AG10803 (cell line): ENCODE results near the gene SPR.
A peak's percentile ranks its signal among the peaks of the same experiment; 100 is the strongest.

Experiments
- DNase-seq: peaks from one replicate; pipeline ENCODE4 v3.0.0; 2010; ENCODE audit warnings: low read depth
- H3K4me3 ChIP-seq: 2 replicates; pipeline ENCODE4 v1.5.1; 2011; ENCODE audit warnings: mild to moderate bottlenecking, low read length, control low read depth
- TF ChIP-seq, protein P1 (sequence below): conservative IDR thresholded peaks from 2 replicates; pipeline ENCODE4 v1.5.1; 2011; ENCODE audit warnings: mild to moderate bottlenecking, low read length, control low read depth, inconsistent platforms

SPR gene

GRCh38 chr2:72871060-72871459 is 16.1 kb upstream of the SPR start:
- no peak overlapping the region for H3K4me3 ChIP-seq
- no peak for DNase-seq
- TF ChIP-seq, protein P1, sequence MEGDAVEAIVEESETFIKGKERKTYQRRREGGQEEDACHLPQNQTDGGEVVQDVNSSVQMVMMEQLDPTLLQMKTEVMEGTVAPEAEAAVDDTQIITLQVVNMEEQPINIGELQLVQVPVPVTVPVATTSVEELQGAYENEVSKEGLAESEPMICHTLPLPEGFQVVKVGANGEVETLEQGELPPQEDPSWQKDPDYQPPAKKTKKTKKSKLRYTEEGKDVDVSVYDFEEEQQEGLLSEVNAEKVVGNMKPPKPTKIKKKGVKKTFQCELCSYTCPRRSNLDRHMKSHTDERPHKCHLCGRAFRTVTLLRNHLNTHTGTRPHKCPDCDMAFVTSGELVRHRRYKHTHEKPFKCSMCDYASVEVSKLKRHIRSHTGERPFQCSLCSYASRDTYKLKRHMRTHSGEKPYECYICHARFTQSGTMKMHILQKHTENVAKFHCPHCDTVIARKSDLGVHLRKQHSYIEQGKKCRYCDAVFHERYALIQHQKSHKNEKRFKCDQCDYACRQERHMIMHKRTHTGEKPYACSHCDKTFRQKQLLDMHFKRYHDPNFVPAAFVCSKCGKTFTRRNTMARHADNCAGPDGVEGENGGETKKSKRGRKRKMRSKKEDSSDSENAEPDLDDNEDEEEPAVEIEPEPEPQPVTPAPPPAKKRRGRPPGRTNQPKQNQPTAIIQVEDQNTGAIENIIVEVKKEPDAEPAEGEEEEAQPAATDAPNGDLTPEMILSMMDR, result no peak

GRCh38 chr2:72871880-72872279 is 15.3 kb upstream of the SPR start:
- no peak for DNase-seq
- TF ChIP-seq, protein P1, result no peak
- no peak overlapping the region for H3K4me3 ChIP-seq

GRCh38 chr2:72883356-72883962 is 3.7 kb upstream of the SPR start:
- DNase-seq, result peak; percentile 28
- H3K4me3 ChIP-seq, result no peak overlapping the region
- TF ChIP-seq, protein P1, result no peak

- TF ChIP-seq, protein P1, result no peak
- peak overlapping the region; percentile 72 for H3K4me3 ChIP-seq
- no peak for DNase-seq
These were observed 640 bp upstream of the SPR start for GRCh38 chr2:72886505-72887031.

GRCh38 chr2:72887740-72888437 is 681 bp downstream of the SPR start:
- DNase-seq, result peak; percentile 84
- H3K4me3 ChIP-seq, result peak overlapping the region; percentile 72
- TF ChIP-seq, protein P1, result peak; percentile 98

DNA sequence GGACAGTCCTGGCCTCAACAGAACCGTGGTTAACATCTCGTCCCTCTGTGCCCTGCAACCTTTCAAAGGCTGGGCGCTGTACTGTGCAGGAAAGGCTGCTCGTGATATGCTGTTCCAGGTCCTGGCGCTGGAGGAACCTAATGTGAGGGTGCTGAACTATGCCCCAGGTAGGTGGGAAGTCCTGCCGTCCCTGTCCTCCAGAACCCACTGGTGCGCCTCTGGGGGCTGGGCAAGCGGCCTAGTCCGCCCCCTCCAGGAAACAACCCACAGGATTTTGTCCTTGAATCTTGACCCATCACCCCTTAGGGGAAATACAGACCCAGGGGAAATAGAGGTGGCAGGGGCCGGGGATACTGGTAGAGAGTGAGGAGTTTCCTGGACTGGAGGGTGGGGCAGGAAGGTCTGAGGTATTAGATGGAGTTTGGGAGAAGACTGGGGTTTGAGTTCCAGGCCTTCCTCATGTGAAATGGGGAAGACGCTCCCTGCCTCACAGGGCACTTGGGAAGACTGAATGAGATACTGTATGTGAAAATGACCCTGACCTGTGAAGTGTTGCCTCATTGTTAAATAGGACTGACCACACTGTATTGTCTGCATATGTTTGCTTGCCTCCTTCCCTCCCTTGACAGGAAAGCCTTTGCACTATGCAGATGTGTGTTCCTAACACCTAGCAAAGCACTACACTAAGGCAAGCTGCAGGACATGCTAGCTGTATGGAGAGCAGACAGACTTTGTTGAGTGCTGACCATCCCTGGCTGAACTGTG is 1.4 kb downstream of the SPR start:
- no peak overlapping the region for H3K4me3 ChIP-seq
- DNase-seq, result no peak
- TF ChIP-seq, protein P1, result no peak
